GM19023 (cell line): ENCODE results near the gene STMND1.
"Not testable (repeated sequence)": the region's sequence is repeated elsewhere in the genome, so short reads cannot be mapped to it uniquely, and the experiment has no call there.

Source experiments
- ATAC-seq: cut with Tn5 transposase; IDR thresholded peaks from one replicate; pipeline ENCODE4 v1.9.1; 2021; ENCODE audit warnings: mild to moderate bottlenecking, moderate library complexity; ENCODE audit not compliant: unreplicated experiment

Gene STMND1

GRCh38 chr6:17101422-17102257 is at the start of gene STMND1:
TSS of gene STMND1 (plus strand) at chr6:17102050. CDS start at chr6:17102258, 208 bp downstream.
- no peak for ATAC-seq

DNA sequence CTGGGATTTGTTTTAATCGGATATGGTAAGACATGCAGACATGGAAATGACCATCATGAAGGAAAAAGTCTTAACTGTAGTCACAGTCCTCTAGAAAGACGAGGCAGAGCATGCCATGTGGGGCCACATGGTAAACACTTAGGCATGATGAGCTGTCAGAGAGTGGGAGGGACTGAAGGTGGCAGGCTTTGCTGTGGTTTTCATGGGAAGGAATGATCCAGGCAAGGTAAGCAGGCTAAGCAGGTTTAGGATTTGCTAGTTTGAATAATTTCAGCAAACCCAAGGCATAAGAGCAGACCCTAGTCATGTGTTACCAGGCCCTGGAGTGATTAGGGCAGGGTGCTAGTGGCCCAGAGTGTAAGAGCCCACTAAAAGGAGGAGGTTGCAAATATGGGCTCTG is 47.2 kb upstream of the STMND1 start:
- no peak for ATAC-seq

DNA sequence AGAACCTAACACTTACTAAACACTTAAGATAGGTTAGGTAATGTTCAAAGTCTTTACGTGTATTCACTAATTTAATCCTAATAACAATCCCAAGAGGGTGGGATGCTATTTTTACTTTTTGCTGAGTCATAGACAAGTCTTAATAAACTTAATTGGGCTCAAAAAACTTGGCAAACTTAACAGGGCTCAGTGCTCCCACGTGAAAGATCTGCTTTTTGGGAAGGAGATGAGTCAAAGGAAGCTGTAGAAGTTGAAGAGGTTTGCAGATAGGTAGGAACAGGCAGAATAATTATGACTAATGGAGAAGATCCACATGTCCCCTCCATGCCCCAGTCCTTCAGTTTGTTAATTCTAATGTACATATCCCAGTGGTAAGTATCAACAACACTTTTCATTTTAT is 44.5 kb upstream of the STMND1 start:
- no peak for ATAC-seq

DNA sequence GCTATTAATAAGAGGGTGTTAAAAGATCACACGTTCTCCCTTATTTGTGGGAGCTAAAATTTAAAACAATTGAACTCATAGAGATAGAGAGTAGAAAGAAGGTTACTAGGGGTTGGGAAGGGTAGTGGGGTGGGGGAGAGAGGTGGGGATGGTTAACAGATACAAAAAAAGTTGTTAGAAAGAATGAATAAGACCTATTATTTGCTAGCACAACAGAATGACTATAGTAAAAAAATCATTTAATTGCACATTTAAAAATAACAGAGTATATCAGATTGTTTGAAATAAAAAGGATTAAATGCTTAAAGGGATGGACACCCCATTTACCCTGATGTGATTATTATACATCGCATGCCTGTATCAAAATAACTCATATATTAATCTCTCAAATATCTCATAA is 43.3 kb upstream of the STMND1 start:
- no peak for ATAC-seq

- ATAC-seq = no peak
These were observed 42.8 kb upstream of the STMND1 start for GRCh38 chr6:17059022-17059421.

DNA sequence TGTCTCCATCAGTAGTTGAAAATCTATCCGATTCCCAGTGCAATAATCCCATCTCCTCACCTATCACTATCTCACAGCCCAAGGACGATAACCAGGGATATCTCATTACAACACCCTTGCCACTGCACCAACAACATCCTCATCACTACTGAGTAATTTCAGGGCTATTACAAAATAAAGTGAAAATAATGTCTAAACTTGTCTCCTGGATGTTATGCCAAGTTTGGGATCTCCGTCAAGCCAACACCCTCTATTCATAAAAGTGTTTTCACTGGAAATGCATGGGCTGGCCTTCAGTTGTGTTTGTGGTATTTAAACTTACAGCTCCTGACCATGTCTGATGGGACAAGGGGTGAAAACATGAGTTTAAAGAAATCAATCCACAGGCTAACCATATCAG is 42.0 kb upstream of the STMND1 start:
- no peak for ATAC-seq

GRCh38 chr6:17061097-17061496 is 40.8 kb upstream of the STMND1 start:
- ATAC-seq = no peak

DNA sequence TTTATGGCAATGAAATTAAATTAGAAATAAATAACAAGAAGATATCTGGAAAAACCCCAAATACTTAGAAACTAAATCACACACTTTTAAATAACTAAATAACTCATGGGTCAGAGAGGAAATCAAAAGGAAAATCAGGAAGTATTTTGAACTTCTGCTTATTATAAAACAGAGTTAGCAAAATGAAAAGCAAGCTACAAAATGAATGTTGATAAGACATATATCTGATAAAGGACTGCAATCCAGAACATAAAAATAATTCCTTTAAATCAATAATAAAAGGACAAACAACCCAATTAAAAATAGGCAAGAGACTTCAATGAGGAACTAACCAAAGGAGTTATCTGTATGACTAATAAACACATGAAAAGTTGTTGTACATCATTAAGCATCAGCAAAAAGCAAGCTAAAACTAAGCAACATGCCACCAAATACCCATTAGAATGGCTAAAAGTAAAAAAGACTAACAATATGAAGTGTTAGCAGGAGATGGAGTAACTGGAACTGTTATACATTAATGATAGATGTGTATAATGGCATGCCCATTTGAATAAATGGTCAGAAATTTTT is 38.9 kb upstream of the STMND1 start:
- ATAC-seq = no peak

GRCh38 chr6:17064975-17065374 is 36.9 kb upstream of the STMND1 start:
- ATAC-seq = no peak

DNA sequence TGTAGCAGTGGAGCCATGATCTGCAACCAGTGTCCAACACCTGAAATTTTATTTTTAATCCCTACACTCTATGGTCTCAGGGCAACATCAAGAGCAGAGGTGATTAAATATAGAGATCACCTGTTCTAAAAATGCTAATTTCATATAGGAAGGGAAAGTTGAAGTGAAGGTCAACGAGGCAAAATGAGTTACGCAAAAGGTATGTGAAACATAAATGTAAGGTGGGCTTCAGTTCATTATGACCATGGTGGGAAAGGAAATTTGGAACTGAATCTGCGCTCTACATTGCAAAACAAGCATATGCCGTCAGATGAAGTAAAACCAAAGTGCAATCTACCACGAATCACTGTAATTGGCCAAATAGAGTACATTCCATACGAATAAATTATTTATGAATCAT is 35.2 kb upstream of the STMND1 start:
- ATAC-seq = no peak

- not testable (repeated sequence) for ATAC-seq
These were observed 32.9 kb upstream of the STMND1 start for GRCh38 chr6:17068972-17069371.

GRCh38 chr6:17070400-17070799 is 31.4 kb upstream of the STMND1 start:
- ATAC-seq = not testable (repeated sequence)

DNA sequence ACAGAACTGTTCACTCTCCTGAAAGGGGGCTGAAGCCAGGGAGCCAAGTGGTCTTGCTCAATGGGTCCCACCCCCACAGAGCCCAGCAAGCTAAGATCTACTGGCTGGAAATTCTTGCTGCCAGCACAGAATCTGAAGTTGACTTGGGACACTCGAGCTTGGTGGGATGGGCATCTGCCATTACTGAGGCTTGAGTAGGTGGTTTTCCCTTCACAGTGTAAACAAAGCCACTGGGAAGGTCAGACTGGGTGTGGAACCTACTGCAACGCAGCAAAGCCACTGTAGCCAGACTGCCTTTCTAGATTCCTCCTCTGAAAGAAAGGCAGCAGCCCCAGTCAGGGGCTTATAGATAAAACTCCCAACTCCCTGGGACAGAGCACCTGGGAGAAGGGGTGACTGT is 28.3 kb upstream of the STMND1 start:
- ATAC-seq = not testable (repeated sequence)

DNA sequence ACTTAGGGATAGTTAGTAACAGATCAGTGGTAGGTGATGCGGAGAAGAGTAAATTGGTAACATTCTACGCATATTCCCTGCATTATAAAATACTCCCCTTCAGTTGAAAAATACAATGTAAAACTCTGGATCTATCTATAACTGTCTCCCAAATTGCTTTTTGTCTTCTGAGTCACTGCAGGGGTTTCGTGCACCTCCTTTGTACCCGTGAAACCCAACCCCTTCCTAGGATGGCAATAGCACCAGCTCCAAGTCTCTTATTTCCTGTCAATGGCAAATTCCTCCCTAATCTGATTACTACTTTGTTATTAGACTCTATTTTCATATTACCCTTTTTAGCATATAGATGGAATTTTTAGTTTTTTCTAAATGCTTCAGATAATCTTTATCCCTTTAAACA is 20.6 kb upstream of the STMND1 start:
- no peak for ATAC-seq

DNA sequence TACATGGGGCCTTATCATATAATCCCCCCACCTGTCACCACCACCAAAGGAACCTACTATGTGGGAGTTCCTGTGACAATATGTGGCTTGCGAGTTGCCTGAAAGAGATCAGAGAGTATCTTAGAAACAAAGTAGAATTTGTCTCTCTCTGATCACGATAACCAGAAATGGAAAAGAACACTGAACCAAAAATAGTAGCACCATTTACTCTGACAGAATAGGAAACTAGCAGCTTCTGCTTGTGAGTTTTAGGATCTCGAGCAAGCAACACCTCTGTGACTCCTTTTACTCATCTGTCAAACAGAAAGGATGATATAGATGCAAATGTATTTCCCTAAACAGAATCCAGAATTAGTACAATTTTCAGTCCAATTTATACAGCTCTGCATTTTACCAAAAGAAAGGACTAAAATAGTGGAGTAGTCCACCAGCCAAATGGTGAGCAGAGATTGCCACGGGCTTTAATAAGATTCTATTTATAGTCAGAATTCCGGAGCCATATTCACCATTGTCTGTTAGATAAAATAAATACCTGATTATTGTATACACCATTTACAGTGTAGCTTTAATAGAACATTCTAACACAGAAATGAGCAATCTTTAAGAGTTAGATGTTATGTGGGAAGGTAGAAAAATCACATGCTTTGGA is 19.9 kb upstream of the STMND1 start:
- no peak for ATAC-seq

DNA sequence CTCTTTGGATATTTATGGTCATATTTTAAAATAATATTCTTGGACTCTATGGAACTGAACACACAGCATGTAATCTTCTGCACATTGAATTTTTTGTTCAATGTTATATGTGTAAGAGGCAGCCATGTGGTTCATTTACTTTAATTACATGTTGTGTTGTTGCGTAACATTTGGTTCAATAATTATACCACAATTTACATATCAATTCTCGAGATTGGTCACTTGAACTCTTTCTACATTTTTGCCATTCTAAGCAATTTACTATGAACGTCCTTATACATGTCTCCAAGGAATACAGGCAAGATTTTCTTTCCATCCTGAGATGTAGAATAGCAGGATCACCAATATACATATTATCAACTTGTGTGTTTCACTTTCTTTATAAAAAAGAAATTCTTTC is 18.5 kb upstream of the STMND1 start:
- no peak for ATAC-seq

- no peak for ATAC-seq
These were observed 15.4 kb upstream of the STMND1 start for GRCh38 chr6:17086469-17086868.

- no peak for ATAC-seq
These were observed 13.7 kb upstream of the STMND1 start for GRCh38 chr6:17088091-17088611.

DNA sequence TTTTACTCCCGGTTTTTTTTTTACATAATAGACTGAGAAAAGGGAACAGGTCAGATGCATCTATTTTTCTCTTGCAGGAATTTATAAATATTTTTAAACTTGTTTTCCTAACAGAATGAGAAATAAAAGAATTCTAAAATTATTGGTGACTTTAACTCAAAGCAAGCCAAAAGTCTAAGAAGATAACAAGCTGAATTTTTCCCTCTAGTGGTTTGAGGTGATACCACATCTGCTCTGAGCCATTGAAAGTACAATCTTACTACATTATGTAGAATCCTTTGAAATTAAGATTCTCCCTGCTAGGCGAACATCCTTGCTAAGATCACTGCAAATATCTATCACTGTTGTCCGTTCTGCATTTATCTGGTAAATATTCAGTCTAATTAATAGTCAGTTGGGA is 10.7 kb upstream of the STMND1 start:
- ATAC-seq = no peak

GRCh38 chr6:17093686-17094085 is 8.2 kb upstream of the STMND1 start:
- ATAC-seq = no peak

- ATAC-seq = no peak
These were observed 5.8 kb upstream of the STMND1 start for GRCh38 chr6:17096096-17096495.

DNA sequence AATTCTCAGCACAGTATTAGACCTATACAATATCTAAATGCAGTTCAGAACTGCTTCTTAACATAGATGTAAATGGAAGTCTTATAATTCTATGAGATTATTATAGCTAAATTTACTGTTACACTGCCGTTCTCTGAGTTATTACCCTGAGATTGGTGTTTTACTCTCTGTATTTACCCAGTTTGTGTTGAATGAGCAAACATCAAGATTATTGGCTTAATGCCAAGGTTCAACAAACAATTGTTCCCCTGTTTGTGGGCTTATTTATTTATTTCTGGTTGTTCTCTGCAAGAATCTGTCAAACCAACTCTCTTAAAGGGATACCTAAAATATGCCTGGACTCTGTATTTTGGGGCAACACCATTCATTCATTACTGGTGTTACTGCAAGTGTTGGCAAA is 5.2 kb upstream of the STMND1 start:
- no peak for ATAC-seq
